Large intestine (tissue), 3 donors: ENCODE results near the gene FAM180B. TPM values are rescaled to one million over a fixed set of nuclear protein-coding genes. Genes with fewer than 3 reads are reported as not detected.

ENCODE experiments used
- DNase-seq, 2 donors: peaks; one replicate each; pipeline versions ENCODE4 v3.0.0 to v3.0.0-alpha.2; 2013
- H3K27ac ChIP-seq: one replicate; pipeline ENCODE4 v1.5.1; 2013; ENCODE audit warnings: low read length
- H3K27me3 ChIP-seq: 2 replicates; pipeline ENCODE4 v1.6.1; 2013; ENCODE audit warnings: low read length; ENCODE audit not compliant: control insufficient read depth, insufficient read depth
- H3K36me3 ChIP-seq: 2 replicates; pipeline ENCODE4 v1.6.1; 2013; ENCODE audit warnings: low read length; ENCODE audit not compliant: control insufficient read depth, insufficient read depth
- H3K4me1 ChIP-seq: one replicate; pipeline ENCODE4 v1.6.1; 2013; ENCODE audit warnings: low read length; ENCODE audit not compliant: control insufficient read depth, insufficient read depth
- H3K4me3 ChIP-seq: one replicate; pipeline ENCODE4 v1.5.1; 2013; ENCODE audit warnings: low read length
- H3K9me3 ChIP-seq: one replicate; pipeline ENCODE4 v1.6.1; 2013; ENCODE audit warnings: mild to moderate bottlenecking, low read depth, low read length, moderate library complexity; ENCODE audit not compliant: control insufficient read depth
- WGBS: methylation state at CpG from one replicate; pipeline ENCODE4 v1.1.5; 2013; ENCODE audit warnings: low lambda C conversion rate; ENCODE audit not compliant: insufficient coverage; 5-methylcytosine and 5-hydroxymethylcytosine counted together
- polyA plus RNA-seq: library from polyadenylated mRNA; unstranded; fragments of 120-200 nt; gene quantifications from one replicate; pipeline ENCODE4 v1.2.1, GENCODE V29; 2013

The FAM180B gene
- polyA plus RNA-seq, 1 donor, result 0.19 TPM

DNA sequence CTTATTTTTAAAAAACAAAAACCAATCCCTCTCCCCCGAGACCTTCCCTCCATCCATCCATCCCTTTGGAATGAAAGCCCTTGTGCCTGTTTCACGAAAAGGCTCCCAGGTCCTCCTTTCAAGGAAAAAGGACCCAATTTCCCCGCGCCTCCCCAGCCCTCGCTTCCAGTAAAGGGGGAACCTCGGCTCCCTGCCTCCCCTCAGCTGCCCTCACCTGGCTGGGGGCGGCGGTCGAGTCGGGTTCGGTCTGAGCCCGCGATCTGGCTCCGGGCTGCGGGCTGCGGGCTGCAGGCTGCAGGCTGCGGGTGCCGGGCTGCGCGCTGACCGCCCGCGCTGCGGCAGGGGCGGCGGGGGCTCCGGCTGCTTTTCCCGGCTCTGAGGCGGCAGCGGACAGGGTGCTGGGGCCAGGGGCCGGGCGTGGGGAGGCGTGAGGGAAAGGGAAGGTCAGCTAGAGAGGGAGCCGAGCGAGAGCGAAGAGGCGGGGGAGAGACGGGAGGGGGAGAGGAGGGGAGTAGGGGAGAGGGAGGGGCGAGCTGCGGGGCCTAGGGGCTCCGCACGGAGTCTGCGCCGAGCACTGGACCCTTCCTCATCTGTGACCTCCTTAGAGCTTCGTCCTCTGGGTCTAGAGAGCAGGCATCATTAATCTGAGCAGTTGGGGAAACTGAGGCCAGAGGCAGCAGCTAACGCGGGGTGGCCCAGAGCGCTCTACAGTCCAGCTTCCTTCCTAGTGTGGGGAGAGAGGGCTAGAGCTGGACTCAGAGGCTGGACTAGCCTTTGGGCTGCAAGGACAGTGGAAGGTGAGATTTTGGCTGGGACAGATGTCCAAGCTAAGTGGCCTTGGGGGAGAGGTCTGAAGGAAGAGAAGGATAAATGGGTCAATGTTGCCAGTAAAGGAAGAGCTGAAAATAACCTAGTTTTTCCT lies 7.7 kb downstream of the FAM180B start, which contains the start of gene C1QTNF4:
TSS of gene C1QTNF4 (minus strand) at position 478 of the 922 bp plus-strand sequence. CDS start 3,601 bp downstream, outside the sequence.
- H3K36me3 ChIP-seq, result no peaks in the 10 kb centered on the region
- H3K27me3 ChIP-seq, result peaks cover 51% of the 10 kb centered on the region
- WGBS, result no CpG with 5 or more reads among the region's 48 CpGs
- H3K9me3 ChIP-seq, result peaks cover 8% of the 10 kb centered on the region
- DNase-seq, result no peak
- H3K27ac ChIP-seq, result no peak within 1 kb of the TSS
- H3K4me3 ChIP-seq, result peak within 1 kb of the TSS; percentile 18
- H3K4me1 ChIP-seq, result peaks cover 6% of the 10 kb centered on the region

DNA sequence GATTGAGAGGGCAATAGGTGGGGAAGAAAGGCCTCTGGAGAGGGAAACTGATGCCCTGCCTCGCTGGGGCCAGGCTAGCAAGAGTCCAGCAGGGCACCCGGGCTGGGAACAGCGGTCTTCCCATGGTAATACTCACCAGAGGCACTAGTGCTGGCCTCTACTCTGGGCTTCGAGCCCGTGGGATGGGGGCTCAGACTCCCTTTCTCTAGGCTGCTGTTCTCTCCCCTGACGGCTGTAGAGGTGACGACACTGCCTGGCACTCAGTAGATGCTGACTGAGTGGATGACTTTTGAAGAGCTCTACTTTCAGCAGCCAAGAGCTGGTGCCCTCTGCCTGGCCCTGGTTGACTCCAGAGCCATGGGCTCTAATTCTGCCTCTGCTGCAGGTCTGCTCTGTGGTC lies 8.6 kb downstream of the FAM180B start:
- no peak for DNase-seq
- Histone ChIP-seq H3K4me1 (peaks cover 4% of the 10 kb centered on the region), H3K27me3 (peaks cover 51% of the 10 kb centered on the region), H3K36me3 (no peaks in the 10 kb centered on the region), H3K27ac (no peak overlapping the region), H3K4me3 (no peak overlapping the region), H3K9me3 (peaks cover 8% of the 10 kb centered on the region)
- no CpG with 5 or more reads among the region's 7 CpGs for WGBS

DNA sequence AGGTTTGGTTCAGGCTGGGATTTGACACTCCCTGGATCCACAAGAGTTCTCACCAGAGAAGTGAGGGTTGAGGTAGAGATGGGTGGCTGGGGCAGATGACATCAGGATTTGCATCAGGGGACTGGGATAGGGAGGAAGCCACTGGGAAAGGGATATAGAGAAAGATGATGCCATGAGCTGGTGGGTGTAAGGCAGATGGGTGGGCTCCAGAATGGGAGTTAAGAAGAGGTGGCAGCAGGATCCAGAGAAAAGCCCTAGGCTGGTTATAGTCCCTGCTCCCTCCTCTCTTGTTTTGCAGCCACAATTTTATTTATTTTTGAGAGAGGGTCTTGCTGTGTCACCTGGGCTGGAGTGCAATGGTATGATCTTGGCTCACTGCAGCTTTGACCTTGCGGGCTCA lies 9.5 kb downstream of the FAM180B start:
- no peak for DNase-seq
- WGBS, result no CpG with 5 or more reads among the region's 1 CpG
- Histone ChIP-seq H3K36me3 (no peaks in the 10 kb centered on the region), H3K9me3 (peaks cover 3% of the 10 kb centered on the region), H3K27me3 (peaks cover 47% of the 10 kb centered on the region), H3K27ac (no peak overlapping the region), H3K4me3 (no peak overlapping the region), H3K4me1 (peaks cover 4% of the 10 kb centered on the region)

DNA sequence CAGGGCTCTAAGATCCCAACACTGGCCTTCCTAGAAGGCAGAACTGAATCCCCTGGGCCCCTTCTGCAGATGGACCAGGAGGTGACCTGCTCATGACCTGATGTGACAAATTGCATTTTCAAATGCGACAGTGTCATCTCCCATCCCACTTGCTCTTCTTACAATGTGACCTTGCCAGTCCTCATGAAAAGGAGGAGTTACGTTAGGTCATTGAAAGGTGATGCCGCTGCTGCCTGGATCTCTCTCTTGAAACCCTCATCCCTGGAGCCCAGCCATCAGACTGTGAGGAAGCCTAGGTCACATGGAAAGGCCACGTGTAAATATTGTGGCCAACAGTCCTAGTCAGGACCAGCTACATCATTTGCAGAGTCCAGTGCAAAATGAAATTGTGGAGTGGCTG lies 13.4 kb downstream of the FAM180B start:
- no peak overlapping the region for H3K27ac ChIP-seq
- no peaks in the 10 kb centered on the region for H3K9me3 ChIP-seq
- no peak overlapping the region for H3K4me3 ChIP-seq
- DNase-seq, result no peak
- no peaks in the 10 kb centered on the region for H3K4me1 ChIP-seq
- H3K36me3 ChIP-seq, result no peaks in the 10 kb centered on the region
- H3K27me3 ChIP-seq, result peaks cover 13% of the 10 kb centered on the region
- WGBS, result no CpG with 5 or more reads among the region's 4 CpGs

DNA sequence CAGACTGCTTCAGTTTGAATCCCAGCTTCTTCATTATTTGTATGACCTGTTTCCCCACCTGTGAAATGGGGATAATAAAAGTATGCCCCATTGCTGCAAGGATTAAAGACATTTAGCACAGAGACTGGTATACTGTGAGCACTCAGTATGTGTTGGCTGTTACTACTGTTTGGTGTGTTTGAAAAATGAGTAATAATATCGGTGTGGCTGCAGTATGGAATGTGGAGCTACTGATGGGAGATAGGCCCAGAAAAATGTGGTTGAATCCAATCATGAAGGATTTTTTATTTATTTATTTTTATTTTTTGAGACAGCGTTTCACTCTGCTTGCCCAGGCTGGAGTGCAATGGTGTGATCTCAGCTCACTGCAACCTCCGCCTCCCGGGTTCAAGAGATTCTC lies 16.8 kb downstream of the FAM180B start:
- Histone ChIP-seq H3K4me1 (no peaks in the 10 kb centered on the region), H3K4me3 (no peak overlapping the region), H3K36me3 (peaks cover 3% of the 10 kb centered on the region), H3K27ac (no peak overlapping the region), H3K9me3 (no peaks in the 10 kb centered on the region), H3K27me3 (no peaks in the 10 kb centered on the region)
- no peak for DNase-seq
- WGBS, result 100% methylated on average over 1 of the region's 4 CpGs

DNA sequence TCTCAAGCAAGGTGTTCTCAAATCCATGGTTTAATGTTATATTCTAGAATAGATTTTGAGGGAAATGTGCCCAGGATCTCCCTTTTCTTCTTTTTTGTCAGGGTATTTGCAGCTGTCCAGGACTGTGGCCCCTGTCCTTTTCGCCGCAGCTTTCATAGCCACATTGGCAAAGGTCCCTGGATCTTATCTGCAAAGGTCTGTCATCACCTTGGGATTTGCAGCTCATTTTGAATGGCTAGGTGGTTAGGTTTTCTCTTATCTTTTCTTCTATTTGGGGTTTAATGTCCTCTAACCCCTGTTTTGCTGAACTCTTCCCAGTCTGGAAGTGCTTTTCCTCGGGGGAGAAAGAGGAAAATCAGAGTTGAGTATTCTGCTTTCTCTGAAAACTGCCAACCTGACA lies 19.4 kb downstream of the FAM180B start:
- no peak overlapping the region for H3K27ac ChIP-seq
- no peaks in the 10 kb centered on the region for H3K9me3 ChIP-seq
- no peak for DNase-seq
- no peaks in the 10 kb centered on the region for H3K27me3 ChIP-seq
- H3K4me1 ChIP-seq, result no peaks in the 10 kb centered on the region
- H3K4me3 ChIP-seq, result no peak overlapping the region
- H3K36me3 ChIP-seq, result peaks cover 9% of the 10 kb centered on the region
- no CpG with 5 or more reads among the region's 3 CpGs for WGBS

DNA sequence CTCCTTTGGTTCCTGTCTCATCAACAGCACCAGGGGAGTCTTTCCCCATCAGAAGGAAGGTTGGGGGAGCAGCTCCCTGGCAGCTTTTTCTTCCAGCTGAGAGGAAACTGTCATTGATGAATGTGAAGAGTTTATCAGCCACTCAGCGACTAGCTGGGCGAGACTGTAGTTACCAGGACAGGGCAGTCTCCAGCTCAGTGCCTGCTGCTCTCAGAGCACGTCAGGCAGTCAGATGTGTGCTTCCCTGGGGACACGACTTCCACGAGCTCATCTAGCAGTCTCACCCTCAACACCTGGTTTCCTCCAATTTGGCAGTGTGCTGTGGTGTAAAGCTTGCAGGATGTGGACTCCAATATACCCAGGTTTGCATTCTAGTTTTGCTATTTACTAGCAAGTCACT lies 20.3 kb downstream of the FAM180B start:
- H3K36me3 ChIP-seq, result peaks cover 13% of the 10 kb centered on the region
- no peak overlapping the region for H3K27ac ChIP-seq
- H3K27me3 ChIP-seq, result no peaks in the 10 kb centered on the region
- WGBS, result no CpG with 5 or more reads among the region's 5 CpGs
- H3K4me1 ChIP-seq, result no peaks in the 10 kb centered on the region
- no peak for DNase-seq
- H3K4me3 ChIP-seq, result no peak overlapping the region
- no peaks in the 10 kb centered on the region for H3K9me3 ChIP-seq

DNA sequence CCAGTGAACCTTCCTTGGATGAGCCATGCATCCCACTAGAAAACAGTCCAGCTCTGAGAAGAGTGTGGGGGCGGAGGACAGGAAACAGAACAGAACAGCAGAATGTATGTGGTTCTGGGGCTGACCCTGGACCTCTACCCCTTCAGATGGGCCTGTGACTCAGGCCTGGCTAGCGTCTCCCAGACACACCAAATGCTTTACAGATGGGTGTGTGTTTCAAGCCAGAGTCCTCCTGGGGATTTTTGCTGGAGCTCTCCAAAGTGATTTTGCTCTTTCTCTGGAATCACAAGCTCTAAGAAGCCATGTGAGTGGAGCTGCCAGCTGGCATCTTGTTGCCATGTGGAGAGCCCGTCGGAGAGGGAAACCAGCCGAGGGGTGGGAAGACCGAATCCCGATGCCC lies 20.9 kb downstream of the FAM180B start:
- peaks cover 13% of the 10 kb centered on the region for H3K36me3 ChIP-seq
- WGBS, result no CpG with 5 or more reads among the region's 7 CpGs
- no peaks in the 10 kb centered on the region for H3K4me1 ChIP-seq
- no peaks in the 10 kb centered on the region for H3K9me3 ChIP-seq
- no peaks in the 10 kb centered on the region for H3K27me3 ChIP-seq
- no peak overlapping the region for H3K4me3 ChIP-seq
- no peak for DNase-seq
- H3K27ac ChIP-seq, result no peak overlapping the region

DNA sequence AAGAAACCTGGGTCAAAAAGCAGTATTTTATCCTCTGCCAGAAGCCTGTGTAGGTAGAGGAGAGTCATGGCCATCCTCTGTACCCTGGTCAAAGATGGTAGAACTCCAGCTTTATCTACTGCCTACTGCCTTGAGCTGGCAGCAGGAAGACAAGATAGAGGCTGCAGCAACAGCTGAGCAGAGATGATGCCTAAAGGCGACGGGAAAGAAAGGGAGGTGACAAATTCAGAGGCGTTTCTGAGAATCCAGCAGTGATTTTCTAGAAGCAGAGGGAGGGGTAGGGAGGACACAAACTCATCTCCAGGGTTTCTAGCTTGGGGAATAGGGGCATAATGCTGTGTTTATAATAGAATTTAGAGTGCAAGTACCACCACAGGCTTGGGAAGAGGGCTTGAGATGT lies 23.2 kb downstream of the FAM180B start:
- no peak overlapping the region for H3K27ac ChIP-seq
- H3K27me3 ChIP-seq, result no peaks in the 10 kb centered on the region
- no peaks in the 10 kb centered on the region for H3K4me1 ChIP-seq
- no peak overlapping the region for H3K4me3 ChIP-seq
- no peak for DNase-seq
- WGBS, result 80% methylated on average over 2 of the region's 3 CpGs
- no peaks in the 10 kb centered on the region for H3K9me3 ChIP-seq
- H3K36me3 ChIP-seq, result peaks cover 13% of the 10 kb centered on the region

DNA sequence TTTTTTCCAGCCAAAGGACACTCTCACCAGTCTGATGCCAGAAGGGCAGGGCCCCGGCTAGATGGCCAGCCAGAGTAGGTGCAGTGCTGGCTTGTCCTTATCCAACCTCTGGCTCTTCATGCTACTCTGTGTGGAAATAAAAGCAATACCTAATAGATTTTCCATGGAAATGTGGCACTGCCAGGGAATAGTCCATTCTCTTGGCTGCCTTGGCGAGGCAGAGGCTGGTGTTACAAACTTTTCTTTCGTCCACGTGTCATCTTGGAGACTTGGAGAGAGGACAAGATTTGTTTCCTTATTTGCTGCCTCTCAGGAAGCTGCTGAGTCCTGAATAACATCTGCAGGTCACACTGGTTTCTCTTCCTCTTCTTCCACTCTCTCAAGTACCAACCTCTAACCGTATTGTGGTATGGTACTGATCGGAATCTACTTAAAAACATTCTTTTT lies 24.9 kb downstream of the FAM180B start:
- no peak for DNase-seq
- H3K4me1 ChIP-seq, result no peaks in the 10 kb centered on the region
- no peak overlapping the region for H3K27ac ChIP-seq
- H3K27me3 ChIP-seq, result no peaks in the 10 kb centered on the region
- no peaks in the 10 kb centered on the region for H3K9me3 ChIP-seq
- no CpG with 5 or more reads among the region's 6 CpGs for WGBS
- H3K4me3 ChIP-seq, result no peak overlapping the region
- peaks cover 12% of the 10 kb centered on the region for H3K36me3 ChIP-seq

DNA sequence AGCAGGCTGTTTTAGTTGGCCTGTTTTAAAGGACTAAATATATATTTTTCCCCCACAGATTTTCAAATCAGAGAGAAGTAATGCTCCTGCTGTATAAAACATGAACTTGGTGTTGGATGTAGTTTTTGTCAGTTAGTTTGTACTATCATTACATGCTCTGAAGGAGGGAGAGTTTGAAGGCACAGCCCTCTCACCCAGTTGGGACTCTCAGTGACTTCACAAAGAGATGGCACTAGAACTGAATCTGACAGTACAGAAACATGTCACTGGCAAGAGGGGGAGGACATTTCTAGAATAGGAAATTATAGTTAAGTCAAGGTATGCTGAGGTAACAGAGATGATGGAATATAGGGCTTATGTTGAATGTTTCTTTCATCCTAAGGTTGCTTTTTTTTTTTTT lies 28.8 kb downstream of the FAM180B start:
- Histone ChIP-seq H3K4me3 (no peak overlapping the region), H3K27me3 (no peaks in the 10 kb centered on the region), H3K27ac (no peak overlapping the region), H3K4me1 (no peaks in the 10 kb centered on the region), H3K36me3 (peaks cover 34% of the 10 kb centered on the region), H3K9me3 (no peaks in the 10 kb centered on the region)
- no peak for DNase-seq
